Medulla oblongata (tissue), 1 donor: ENCODE results near the gene CSMD2.
"Not testable (repeated sequence)": the region's sequence is repeated elsewhere in the genome, so short reads cannot be mapped to it uniquely, and the experiment has no call there.

Source experiments
- DNase-seq: peaks from one replicate; pipeline ENCODE4 v3.0.0-alpha.2; 2015; ENCODE audit errors: extremely low spot score

CSMD2 gene

GRCh38 chr1:33548721-33549120, 616.3 kb downstream of the CSMD2 start:
- DNase-seq = no peak

GRCh38 chr1:33548319-33548718, 616.7 kb downstream of the CSMD2 start:
- DNase-seq = no peak

GRCh38 chr1:33547576-33547975, 617.5 kb downstream of the CSMD2 start:
- DNase-seq = no peak

GRCh38 chr1:33541966-33542365, 623.1 kb downstream of the CSMD2 start:
- DNase-seq = no peak

- DNase-seq = no peak
These were observed 627.1 kb downstream of the CSMD2 start for GRCh38 chr1:33537885-33538284.

- DNase-seq = no peak
These were observed 629.7 kb downstream of the CSMD2 start for GRCh38 chr1:33535334-33535733.

- no peak for DNase-seq
These were observed 632.1 kb downstream of the CSMD2 start for GRCh38 chr1:33532936-33533335.

GRCh38 chr1:33532250-33532649, 632.8 kb downstream of the CSMD2 start:
- DNase-seq = no peak

- DNase-seq = no peak
These were observed 635.1 kb downstream of the CSMD2 start for GRCh38 chr1:33529957-33530356.

GRCh38 chr1:33527934-33528333, 637.1 kb downstream of the CSMD2 start:
- DNase-seq = no peak

- no peak for DNase-seq
These were observed 640.4 kb downstream of the CSMD2 start for GRCh38 chr1:33524586-33524985.

- no peak for DNase-seq
These were observed 645.7 kb downstream of the CSMD2 start for GRCh38 chr1:33519240-33519884.

- DNase-seq = no peak
These were observed 647.3 kb downstream of the CSMD2 start for GRCh38 chr1:33517596-33518250.

GRCh38 chr1:33516891-33517567, 648.0 kb downstream of the CSMD2 start:
- DNase-seq = no peak

- DNase-seq = no peak
These were observed 648.6 kb downstream of the CSMD2 start for GRCh38 chr1:33516428-33516827.

- DNase-seq = no peak
These were observed 649.4 kb downstream of the CSMD2 start for GRCh38 chr1:33515607-33516006.

GRCh38 chr1:33515112-33515511, 649.9 kb downstream of the CSMD2 start:
- DNase-seq = no peak

GRCh38 chr1:33512226-33513011, 652.6 kb downstream of the CSMD2 start:
- no peak for DNase-seq

- not testable (repeated sequence) for DNase-seq
These were observed 655.8 kb downstream of the CSMD2 start for GRCh38 chr1:33509276-33509675.

GRCh38 chr1:33508151-33508550, 656.9 kb downstream of the CSMD2 start:
- no peak for DNase-seq

- DNase-seq = no peak
These were observed 657.4 kb downstream of the CSMD2 start for GRCh38 chr1:33507661-33508060.

GRCh38 chr1:33503506-33503905, 661.5 kb downstream of the CSMD2 start:
- DNase-seq = no peak
